Transverse colon (tissue), 4 donors: ENCODE results near the gene P2RY1. TPM values are rescaled to one million over a fixed set of nuclear protein-coding genes. Genes with fewer than 3 reads are reported as not detected.
"Not testable (repeated sequence)": the region's sequence is repeated elsewhere in the genome, so short reads cannot be mapped to it uniquely, and the experiment has no call there.

ENCODE experiments used
- DNase-seq: peaks from one replicate; pipeline ENCODE4 v3.0.0-alpha.2; 2019
- H3K27ac ChIP-seq, 4 donors: fragments of 200-600 bp; sonication (generic); 2 replicates each; pipeline ENCODE4 v1.5.1; 2016 to 2018; ENCODE audit warnings: inconsistent platforms in 4 of 4
- H3K27me3 ChIP-seq: fragments of 200-600 bp; sonication (generic); 2 replicates; pipeline ENCODE4 v1.5.1; 2017; ENCODE audit warnings: inconsistent platforms
- H3K36me3 ChIP-seq, 4 donors: fragments of 200-600 bp; sonication (generic); 2 replicates each; pipeline ENCODE4 v1.5.1; 2017 to 2019; ENCODE audit warnings: inconsistent platforms in 4 of 4
- H3K4me1 ChIP-seq, 4 donors: fragments of 200-600 bp; sonication (generic); 2 replicates each; pipeline ENCODE4 v1.5.1; 2017 to 2020; ENCODE audit warnings: inconsistent platforms in 4 of 4
- H3K4me3 ChIP-seq, 4 donors: fragments of 200-600 bp; sonication (generic); 1 replicate in 1 of 4; 2 replicates in 3 of 4; pipeline versions ENCODE4 v1.5.1 to v1.6.1; 2017 to 2019; ENCODE audit warnings: inconsistent platforms in 4 of 4
- H3K9me3 ChIP-seq, 2 donors: fragments of 200-600 bp; sonication (generic); 2 replicates each; pipeline ENCODE4 v1.5.1; 2017 to 2019; ENCODE audit warnings: inconsistent platforms in 2 of 2
- CTCF ChIP-seq, 5 experiments: fragments of 200-600 bp in 3 of 5; fragments of 450-650 bp in 2 of 5; sonication (generic) in 3 of 5; IDR thresholded peaks; 1 replicate in 2 of 5; 2 replicates in 3 of 5; pipeline ENCODE4 v1.5.1; 2016 to 2017; ENCODE audit warnings: antibody characterized with exemption in 5 of 5, inconsistent platforms in 3 of 5, mild to moderate bottlenecking in 2 of 5, moderate library complexity in 1 of 5
- EP300 ChIP-seq: sonication (generic); formaldehyde crosslinking; IDR thresholded peaks from one replicate; pipeline ENCODE4 v1.6.1; 2017; ENCODE audit warnings: antibody characterized with exemption, low read depth
- POLR2A ChIP-seq: fragments of 450-650 bp; IDR thresholded peaks from one replicate; pipeline ENCODE4 v1.6.1; 2016; ENCODE audit warnings: antibody characterized with exemption, mild to moderate bottlenecking, moderate library complexity
- POLR2AphosphoS5 ChIP-seq, 3 donors: sonication (generic); formaldehyde crosslinking; IDR thresholded peaks; one replicate each; pipeline ENCODE4 v1.6.1; 2016; ENCODE audit warnings: antibody characterized with exemption in 3 of 3
- WGBS, 2 donors: methylation state at CpG; one replicate each; pipeline ENCODE4 v1.1.5; 2018; ENCODE audit warnings: low coverage in 1 of 2; 5-methylcytosine and 5-hydroxymethylcytosine counted together
- in situ Hi-C, 4 donors: fragments of 200-750 bp; cut with MboI; loops; one replicate each; pipeline versions ENCODE4 v1.15.0 to v1.15.1; 2017; ENCODE audit warnings: low sequenced_read_pairs in 3 of 4, low pct_ligation_motif_present in 1 of 4, low pct_unique_long_range_greater_than_20kb in 1 of 4
- intact Hi-C: fragments of 100-400 bp; cut with DNase I; formaldehyde crosslinking; loops from one replicate; pipeline ENCODE4 v1.15.1; 2023; ENCODE audit warnings: low total_unique reads
- total RNA-seq, 4 donors: library from RNA; depleted of rRNA; stranded (reverse); fragments of >200 nt; gene quantifications; one replicate each; pipeline ENCODE4 v1.1.0, GENCODE V29; 2016

The P2RY1 gene
- total RNA-seq, 4 donors from 2014 or later: 22.3 to 37.0 (median 32.7) TPM

- in situ Hi-C loops: no loop called here
- Histone ChIP-seq H3K27ac (peak overlapping the region; percentile 42 to 69 (median 55)), H3K36me3 (peaks cover 0 to 8% (median 0%) of the 10 kb centered on the region in 4 donors), H3K4me1 (peaks cover 4 to 27% (median 10%) of the 10 kb centered on the region in 4 donors), H3K9me3 (peaks cover 9 to 12% of the 10 kb centered on the region in 2 donors), H3K4me3 (no peak overlapping the region), H3K27me3 (no peaks in the 10 kb centered on the region)
- no peak for DNase-seq
- intact Hi-C loops: no loop called here
- no peak for TF ChIP-seq EP300
- TF ChIP-seq CTCF (IDR thresholded peaks at IDR 0.05): no peak
- TF ChIP-seq POLR2AphosphoS5 (IDR thresholded peaks at IDR 0.05): no peak
- no peak for TF ChIP-seq POLR2A
Measured at GRCh38 chr3:152843955-152844354, 9.0 kb downstream of the P2RY1 start.

DNA sequence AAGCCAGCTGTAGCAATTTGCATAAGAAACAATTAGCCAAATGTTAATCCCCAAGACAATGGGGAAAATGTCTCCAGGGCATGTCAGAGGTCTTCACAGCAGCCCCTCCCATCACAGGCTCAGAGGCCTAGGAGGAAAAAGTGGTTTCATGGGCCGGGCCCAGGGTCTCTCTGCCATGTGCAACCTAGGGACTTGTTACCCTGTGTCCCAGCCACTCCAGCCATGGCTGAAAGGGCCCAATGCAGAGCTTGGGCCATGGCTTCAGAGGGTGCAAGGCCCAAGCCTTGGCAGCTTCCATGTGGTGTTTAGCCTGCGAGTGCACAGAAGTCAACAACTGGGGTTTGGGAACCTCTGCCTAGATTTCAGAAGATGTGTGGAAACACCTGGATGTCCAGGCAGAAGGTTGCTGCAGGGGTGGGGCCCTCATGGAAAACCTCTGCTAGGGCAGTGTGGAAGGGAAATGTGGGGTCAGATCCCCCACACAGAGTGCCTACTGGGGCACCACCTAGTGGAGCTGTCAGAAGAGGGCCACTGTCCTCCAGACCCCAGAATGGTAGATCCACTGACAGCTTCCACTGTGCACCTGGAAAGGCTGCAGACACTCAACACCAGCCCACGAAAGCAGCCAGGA is 11.8 kb downstream of the P2RY1 start:
- 90% methylated on average over 3 of the region's 3 CpGs; no CpG with 5 or more reads in 1 of the 2 donors for whole genome bisulfite sequencing, 2 donors
- H3K4me3 ChIP-seq, H3K36me3 ChIP-seq, intact Hi-C loops, H3K27me3 ChIP-seq, in situ Hi-C loops, H3K27ac ChIP-seq, DNase-seq: not testable (repeated sequence)
- peaks cover 4 to 14% (median 9%) of the 10 kb centered on the region in 4 donors for H3K4me1 ChIP-seq
- peaks cover 9 to 12% of the 10 kb centered on the region in 2 donors for H3K9me3 ChIP-seq

GRCh38 chr3:152847599-152847998 is 12.7 kb downstream of the P2RY1 start:
- in situ Hi-C loops, DNase-seq, H3K27me3 ChIP-seq, H3K4me3 ChIP-seq, intact Hi-C loops, H3K36me3 ChIP-seq, H3K27ac ChIP-seq: not testable (repeated sequence)
- 94 to 100% methylated on average over 1 of the region's 1 CpG for WGBS, 2 donors
- H3K9me3 ChIP-seq: peaks cover 9 to 12% of the 10 kb centered on the region in 2 donors
- H3K4me1 ChIP-seq: peaks cover 4 to 14% (median 8%) of the 10 kb centered on the region in 4 donors

DNA sequence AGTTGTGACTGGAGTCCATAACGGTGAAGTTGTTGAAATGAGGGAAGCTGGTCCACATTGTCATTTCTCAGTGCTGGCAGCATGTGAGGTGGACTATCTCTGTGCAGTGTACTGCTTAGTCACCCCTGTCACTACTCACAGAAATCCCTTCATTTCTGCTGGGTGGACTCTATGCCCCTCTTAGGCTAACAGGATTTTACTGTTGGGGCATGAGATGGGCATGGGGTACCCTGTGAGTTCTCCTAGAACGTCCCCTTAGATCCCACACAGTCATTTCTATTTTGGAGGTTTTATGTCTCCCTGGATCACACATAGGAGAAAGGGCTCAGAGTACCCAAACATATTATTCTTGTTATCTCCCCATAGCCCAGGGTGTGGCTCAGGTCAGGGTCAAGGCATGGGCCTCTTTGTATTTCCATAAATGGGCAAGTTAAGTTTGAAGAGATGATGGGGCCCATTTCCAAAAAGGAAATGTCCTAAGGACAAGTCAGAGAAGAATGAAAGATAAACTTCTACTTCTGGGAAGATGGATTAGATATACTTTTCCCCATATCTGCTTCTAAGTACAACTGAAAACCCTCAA is 15.2 kb downstream of the P2RY1 start:
- in situ Hi-C loops: no loop called here
- no peaks in the 10 kb centered on the region for H3K4me1 ChIP-seq
- peaks cover 9 to 12% of the 10 kb centered on the region in 2 donors for H3K9me3 ChIP-seq
- WGBS, 2 donors: 80 to 89% methylated on average over 1 to 2 of the region's 2 CpGs
- no peak for DNase-seq
- no peak overlapping the region for H3K4me3 ChIP-seq
- intact Hi-C loops: no loop called here
- TF ChIP-seq POLR2A (no peak), POLR2AphosphoS5 (IDR thresholded peaks at IDR 0.05) (no peak), CTCF (IDR thresholded peaks at IDR 0.05) (no peak), EP300 (no peak)
- H3K36me3 ChIP-seq: peaks cover 0 to 8% (median 0%) of the 10 kb centered on the region in 4 donors
- H3K27ac ChIP-seq: no peak overlapping the region
- H3K27me3 ChIP-seq: no peaks in the 10 kb centered on the region

DNA sequence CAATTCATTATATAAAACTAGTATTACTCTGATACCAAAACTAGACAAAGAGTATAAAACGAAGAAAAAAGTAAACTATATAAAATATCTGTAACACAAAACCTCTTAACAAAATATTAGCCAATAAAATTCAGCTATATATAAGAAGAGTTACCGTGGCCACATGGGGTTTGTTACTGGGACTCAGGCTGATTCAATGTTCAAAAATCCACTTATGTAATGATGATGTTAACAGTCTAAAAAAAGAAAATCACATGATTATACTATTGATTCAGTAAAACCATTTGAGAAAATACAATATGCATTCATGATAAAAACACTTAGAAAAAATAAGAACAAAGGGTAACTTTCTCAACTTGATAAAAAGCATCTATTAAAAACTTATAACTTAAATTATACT is 18.3 kb downstream of the P2RY1 start:
- in situ Hi-C loops: no loop called here
- Histone ChIP-seq H3K4me1 (no peaks in the 10 kb centered on the region), H3K27ac (no peak overlapping the region), H3K36me3 (no peaks in the 10 kb centered on the region), H3K27me3 (no peaks in the 10 kb centered on the region), H3K4me3 (no peak overlapping the region), H3K9me3 (no peaks in the 10 kb centered on the region)
- WGBS, 2 donors: 73 to 79% methylated on average over 2 of the region's 2 CpGs
- DNase-seq: no peak
- TF ChIP-seq POLR2AphosphoS5 (IDR thresholded peaks at IDR 0.05) (no peak), POLR2A (no peak)
- intact Hi-C loops: no loop called here
